ENCODE data around the gene PSMC3IP.

GRCh38 chr17:42563143-42563509 is 14.4 kb downstream of the PSMC3IP start:
- no peak for TF ChIP-seq CTCF (IDR thresholded peaks at IDR 0.05)
- no peak for TF ChIP-seq POLR2A (IDR thresholded peaks at IDR 0.05)
